PC-9 (cell line): ENCODE results near the gene ZNF524.

ENCODE experiments used
- EZH2 ChIP-seq: fragments of 200-600 bp; sonication (generic); IDR thresholded peaks from 2 replicates; pipeline ENCODE4 v1.8.0; 2017; ENCODE audit warnings: antibody characterized with exemption, low read depth
- TF ChIP-seq, protein P1 (sequence below): fragments of 200-600 bp; sonication (generic); conservative IDR thresholded peaks from 2 replicates; pipeline ENCODE4 v1.6.1; 2017; ENCODE audit warnings: mixed run types, antibody characterized with exemption, mild to moderate bottlenecking, moderate library complexity

DNA sequence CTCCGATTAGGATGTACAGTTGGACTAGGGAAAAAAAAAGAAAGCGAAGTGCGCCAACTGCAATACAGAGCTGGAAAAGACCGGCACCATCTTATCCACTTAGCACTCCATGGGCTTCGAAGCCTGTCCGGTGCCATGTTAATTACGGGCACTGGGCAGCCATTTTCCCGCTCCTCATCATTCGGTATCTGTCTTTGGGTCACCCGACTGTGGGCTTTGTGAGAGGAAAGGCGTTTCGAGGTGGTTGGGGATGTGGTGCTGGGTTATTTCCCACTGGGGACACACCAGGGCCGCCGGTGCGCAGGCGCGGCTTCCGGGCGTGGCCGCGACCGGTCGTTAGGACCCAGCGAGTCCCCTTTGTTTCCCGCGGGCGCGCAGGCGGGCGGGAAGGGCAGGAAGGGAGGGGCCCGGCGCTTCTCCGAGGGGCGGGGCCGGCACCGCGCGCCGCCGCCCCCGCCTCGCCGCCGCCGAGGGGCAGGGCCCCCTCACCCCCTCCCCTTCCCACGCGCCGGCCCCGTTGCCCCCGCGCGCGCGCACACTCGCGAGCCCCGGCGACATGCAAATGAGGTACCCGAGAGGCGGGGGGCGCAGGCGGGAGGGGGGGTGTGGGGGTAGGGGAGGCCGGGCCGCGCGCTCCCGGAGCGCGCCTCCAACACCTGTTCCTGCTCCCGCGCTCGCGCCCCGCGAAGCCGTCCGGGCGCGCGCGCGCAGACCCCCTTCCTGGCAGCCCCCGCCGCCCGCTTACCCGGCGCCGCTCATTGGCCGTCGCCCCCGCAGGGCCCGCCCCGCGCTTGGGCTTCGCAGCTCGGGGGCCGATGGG is at the start of gene ZNF524:
- TF ChIP-seq, protein P1, sequence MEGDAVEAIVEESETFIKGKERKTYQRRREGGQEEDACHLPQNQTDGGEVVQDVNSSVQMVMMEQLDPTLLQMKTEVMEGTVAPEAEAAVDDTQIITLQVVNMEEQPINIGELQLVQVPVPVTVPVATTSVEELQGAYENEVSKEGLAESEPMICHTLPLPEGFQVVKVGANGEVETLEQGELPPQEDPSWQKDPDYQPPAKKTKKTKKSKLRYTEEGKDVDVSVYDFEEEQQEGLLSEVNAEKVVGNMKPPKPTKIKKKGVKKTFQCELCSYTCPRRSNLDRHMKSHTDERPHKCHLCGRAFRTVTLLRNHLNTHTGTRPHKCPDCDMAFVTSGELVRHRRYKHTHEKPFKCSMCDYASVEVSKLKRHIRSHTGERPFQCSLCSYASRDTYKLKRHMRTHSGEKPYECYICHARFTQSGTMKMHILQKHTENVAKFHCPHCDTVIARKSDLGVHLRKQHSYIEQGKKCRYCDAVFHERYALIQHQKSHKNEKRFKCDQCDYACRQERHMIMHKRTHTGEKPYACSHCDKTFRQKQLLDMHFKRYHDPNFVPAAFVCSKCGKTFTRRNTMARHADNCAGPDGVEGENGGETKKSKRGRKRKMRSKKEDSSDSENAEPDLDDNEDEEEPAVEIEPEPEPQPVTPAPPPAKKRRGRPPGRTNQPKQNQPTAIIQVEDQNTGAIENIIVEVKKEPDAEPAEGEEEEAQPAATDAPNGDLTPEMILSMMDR: no peak
- no peak for TF ChIP-seq EZH2
